GM12878 (cell line): ENCODE measurements around the gene SYN1. TPM values are rescaled to one million over a fixed set of nuclear protein-coding genes. Genes with fewer than 3 reads are reported as not detected.

Source experiments
- ATAC-seq: fragments of 200-7000 bp; cut with Tn5 transposase; 3 replicates; pipeline ENCODE4 v1.9.1; 2020; ENCODE audit warnings: mild to moderate bottlenecking, moderate library complexity
- BruUV-seq: library from RNA; stranded (reverse); fragments of 400-500 nt; replicated peaks from 2 replicates; lab custom pipeline; 2021; lab: Mats Ljungman, UMichigan
- CTCF ChIA-PET: fragments of 300-600 bp; sonication (Branson Sonifier 250); formaldehyde crosslinking; extraction: SDS; loops from one replicate; lab custom pipeline; 2021; ENCODE audit warnings: inconsistent platforms; lab: Yijun Ruan, JAX
- POLR2A ChIA-PET: fragments of 350-600 bp; formaldehyde crosslinking; extraction: SDS; loops from one replicate; lab custom pipeline; 2021; ENCODE audit warnings: inconsistent platforms; lab: Charles Lee
- RAD21 ChIA-PET: fragments of 300-600 bp; sonication (Branson Sonifier 250); formaldehyde crosslinking; loops from one replicate; lab custom pipeline; 2023; ENCODE audit warnings: antibody characterized with exemption; ENCODE audit not compliant: unreplicated experiment; lab: Charles Lee
- SMC1A ChIA-PET: fragments of 300-600 bp; sonication (Branson Sonifier 250); formaldehyde crosslinking; loops from one replicate; lab custom pipeline; 2023; ENCODE audit not compliant: unreplicated experiment, uncharacterized antibody; lab: Charles Lee
- DNase-seq: peaks from one replicate; pipeline ENCODE4 v3.0.0-alpha.2; 2011; ENCODE audit warnings: low read depth, low spot score
- FAIRE-seq: peaks from 3 replicates; lab custom pipeline; 2011; peaks lifted over from hg19 to GRCh38; lab: Jason Lieb, UNC
- H2AFZ ChIP-seq: 2 replicates; pipeline ENCODE4 v1.6.0; 2011; ENCODE audit warnings: low read depth, low read length, control low read depth; ENCODE audit not compliant: control insufficient read depth
- H3K27ac ChIP-seq: 2 replicates; pipeline ENCODE4 v1.5.1; 2011; ENCODE audit warnings: control low read depth; ENCODE audit not compliant: control insufficient read depth, insufficient read depth
- H3K27me3 ChIP-seq, 2 experiments: replicated peaks in 1 of 2; 2 replicates each; pipeline versions ENCODE4 v1.6.0 to v1.6.1; 2011; ENCODE audit warnings: low read length in 1 of 2; ENCODE audit not compliant: control insufficient read depth in 2 of 2, insufficient read depth in 2 of 2
- H3K36me3 ChIP-seq, 2 experiments: 2 replicates each; pipeline ENCODE4 v1.5.1; 2011; ENCODE audit warnings: low read length in 1 of 2; ENCODE audit not compliant: control insufficient read depth in 2 of 2, insufficient read depth in 2 of 2
- H3K4me1 ChIP-seq: 2 replicates; pipeline ENCODE4 v1.6.1; 2011; ENCODE audit warnings: mild to moderate bottlenecking, low read length, moderate library complexity, mixed read lengths; ENCODE audit not compliant: control insufficient read depth, insufficient read depth
- H3K4me2 ChIP-seq: 2 replicates; pipeline ENCODE4 v1.6.0; 2011; ENCODE audit warnings: control low read depth; ENCODE audit not compliant: control insufficient read depth, insufficient read depth
- H3K4me3 ChIP-seq: fragments of 200-600 bp; sonication (generic); 2 replicates; pipeline ENCODE4 v1.5.1; 2016
- H3K79me2 ChIP-seq: 2 replicates; pipeline ENCODE4 v1.6.0; 2011; ENCODE audit warnings: low read length; ENCODE audit not compliant: control insufficient read depth, insufficient read depth
- H3K9ac ChIP-seq: 2 replicates; pipeline ENCODE4 v1.8.0; 2011; ENCODE audit warnings: low read length, control low read depth, mixed read lengths; ENCODE audit not compliant: control insufficient read depth, insufficient read depth
- H3K9me3 ChIP-seq: replicated peaks from 3 replicates; pipeline ENCODE4 v1.5.1; 2011; ENCODE audit warnings: mild to moderate bottlenecking, low read length; ENCODE audit not compliant: control insufficient read depth, insufficient read depth
- H4K20me1 ChIP-seq: 2 replicates; pipeline ENCODE4 v1.6.0; 2011; ENCODE audit not compliant: control insufficient read depth, insufficient read depth
- BHLHE40 ChIP-seq, 2 experiments: fragments of 450-650 bp in 1 of 2; IDR thresholded peaks; 2 replicates each; pipeline ENCODE4 v1.6.1; 2011 to 2017; ENCODE audit warnings: low read depth in 2 of 2, borderline replicate concordance in 1 of 2, improper control_type of control experiment in 1 of 2, low read length in 1 of 2, mild to moderate bottlenecking in 1 of 2
- CREB1 ChIP-seq: IDR thresholded peaks from 2 replicates; pipeline ENCODE4 v1.6.1; 2012; ENCODE audit warnings: low read depth, mild to moderate bottlenecking, inconsistent platforms
- ETV6 ChIP-seq, 2 experiments: fragments of 450-650 bp in 1 of 2; IDR thresholded peaks in 1 of 2; conservative IDR thresholded peaks in 1 of 2; 2 replicates each; pipeline ENCODE4 v1.6.1; 2014; ENCODE audit warnings: antibody characterized with exemption in 1 of 2, borderline replicate concordance in 1 of 2, low read depth in 1 of 2, mild to moderate bottlenecking in 1 of 2, moderate library complexity in 1 of 2
- HCFC1 ChIP-seq: fragments of 150-350 bp; IDR thresholded peaks from 2 replicates; pipeline ENCODE4 v1.6.1; 2014; ENCODE audit warnings: low read length
- HDAC6 ChIP-seq: fragments of 200-600 bp; sonication (generic); IDR thresholded peaks from one replicate; pipeline ENCODE4 v1.8.0; 2017; ENCODE audit warnings: antibody characterized with exemption; ENCODE audit not compliant: unreplicated experiment
- IKZF1 ChIP-seq: fragments of 450-650 bp; conservative IDR thresholded peaks from 2 replicates; pipeline ENCODE4 v1.6.1; 2017; ENCODE audit warnings: antibody characterized with exemption, mild to moderate bottlenecking
- NFXL1 ChIP-seq: fragments of 450-650 bp; IDR thresholded peaks from 2 replicates; pipeline ENCODE4 v1.6.1; 2017; ENCODE audit warnings: antibody characterized with exemption, mild to moderate bottlenecking, borderline replicate concordance
- NR2C1 ChIP-seq: fragments of 450-650 bp; IDR thresholded peaks from 2 replicates; pipeline ENCODE4 v1.6.1; 2017; ENCODE audit warnings: antibody characterized with exemption, mild to moderate bottlenecking, moderate library complexity
- RAD21 ChIP-seq: IDR thresholded peaks from 2 replicates; pipeline ENCODE4 v1.6.1; 2011; ENCODE audit warnings: mild to moderate bottlenecking, low read depth, low read length, moderate library complexity; ENCODE audit not compliant: insufficient read depth
- RB1 ChIP-seq: fragments of 450-650 bp; formaldehyde crosslinking; IDR thresholded peaks from 2 replicates; pipeline ENCODE4 v1.6.1; 2017; ENCODE audit warnings: mild to moderate bottlenecking, borderline replicate concordance
- RCOR1 ChIP-seq: conservative IDR thresholded peaks from 2 replicates; pipeline ENCODE4 v1.6.1; 2012; ENCODE audit warnings: low read depth, low read length, improper control_type of control experiment
- SPI1 ChIP-seq: IDR thresholded peaks from 2 replicates; pipeline ENCODE4 v1.6.1; 2011; ENCODE audit warnings: low read depth, mild to moderate bottlenecking, low read length, moderate library complexity, borderline replicate concordance; ENCODE audit not compliant: insufficient read depth
- TCF3 ChIP-seq: IDR thresholded peaks from 2 replicates; pipeline ENCODE4 v1.6.1; 2012; ENCODE audit warnings: low read depth, mild to moderate bottlenecking, low read length, borderline replicate concordance; ENCODE audit not compliant: insufficient read depth
- WRNIP1 ChIP-seq: IDR thresholded peaks from 2 replicates; pipeline ENCODE4 v1.6.1; 2011; ENCODE audit warnings: low read depth, low read length, improper control_type of control experiment, borderline replicate concordance
- YY1 ChIP-seq: IDR thresholded peaks from 2 replicates; pipeline ENCODE4 v1.6.1; 2011; ENCODE audit warnings: low read depth, mild to moderate bottlenecking, low read length
- ZBED1 ChIP-seq: IDR thresholded peaks from 2 replicates; pipeline ENCODE4 v1.6.1; 2016; ENCODE audit warnings: borderline replicate concordance
- WGBS: methylation state at CpG from one replicate; pipeline ENCODE4 v1.1.6; 2016; ENCODE audit warnings: low lambda C conversion rate; ENCODE audit not compliant: insufficient replicate concordance, insufficient coverage; ENCODE audit errors: missing lambda C conversion rate; 5-methylcytosine and 5-hydroxymethylcytosine counted together
- in situ Hi-C: fragments of 300-500 bp; cut with MboI; formaldehyde crosslinking; loops from 9 replicates; pipeline ENCODE4 v1.14.3; 2018; ENCODE audit warnings: mixed read lengths
- intact Hi-C: fragments of 100-400 bp; cut with micrococcal nuclease; formaldehyde crosslinking; loops from one replicate; pipeline ENCODE4 v1.14.2; 2022; ENCODE audit not compliant: unreplicated experiment
- polyA plus RNA-seq, 11 experiments: library from polyadenylated mRNA; depleted of rRNA in 4 of 11; unstranded in 6 of 11; stranded (reverse) in 5 of 11; fragments of >200 nt; fragmentation: Nextera tagmentation in 4 of 11; fragmentation: Illumina TruSeq in 1 of 11; extraction: Ambion mirVana in 4 of 11; extraction: Trizol in 1 of 11; gene quantifications; 1 replicate in 1 of 11; 2 replicates in 10 of 11; pipeline versions ENCODE4 v1.2.1 to v1.2.3, GENCODE V29; 2011 to 2016; ENCODE audit warnings: inconsistent platforms in 2 of 11, missing spikeins in 2 of 11, low read depth in 1 of 11
- total RNA-seq, 4 experiments: library from RNA; depleted of rRNA in 3 of 4; stranded (reverse); fragments of >200 nt in 3 of 4; fragmentation: Illumina TruSeq in 1 of 4; extraction: Trizol in 1 of 4; gene quantifications; 2 replicates each; pipeline versions ENCODE4 v1.2.1 to v1.2.3, GENCODE V29; 2013 to 2021
- TF ChIP-seq, protein P1 (sequence below), 3 experiments: IDR thresholded peaks in 2 of 3; conservative IDR thresholded peaks in 1 of 3; 2 replicates each; pipeline ENCODE4 v1.5.1; 2011; ENCODE audit warnings: low read depth in 3 of 3, low read length in 3 of 3, mild to moderate bottlenecking in 3 of 3, control low read depth in 2 of 3, moderate library complexity in 2 of 3, inconsistent platforms in 1 of 3, mixed read lengths in 1 of 3; ENCODE audit not compliant: control insufficient read depth in 2 of 3, insufficient read depth in 1 of 3; ENCODE audit errors: extremely low read depth in 1 of 3
- TF ChIP-seq, protein P2 (sequence below): fragments of 450-650 bp; IDR thresholded peaks from 2 replicates; pipeline ENCODE4 v1.6.1; 2016; ENCODE audit warnings: mild to moderate bottlenecking

Gene SYN1
- total and polyA plus RNA-seq, 10 of the 15 experiments (the other 5 are each of a cell fraction or from before 2014, with no cell fraction given): 0.09 to 0.57 (median 0.16) TPM; not detected in 3

DNA sequence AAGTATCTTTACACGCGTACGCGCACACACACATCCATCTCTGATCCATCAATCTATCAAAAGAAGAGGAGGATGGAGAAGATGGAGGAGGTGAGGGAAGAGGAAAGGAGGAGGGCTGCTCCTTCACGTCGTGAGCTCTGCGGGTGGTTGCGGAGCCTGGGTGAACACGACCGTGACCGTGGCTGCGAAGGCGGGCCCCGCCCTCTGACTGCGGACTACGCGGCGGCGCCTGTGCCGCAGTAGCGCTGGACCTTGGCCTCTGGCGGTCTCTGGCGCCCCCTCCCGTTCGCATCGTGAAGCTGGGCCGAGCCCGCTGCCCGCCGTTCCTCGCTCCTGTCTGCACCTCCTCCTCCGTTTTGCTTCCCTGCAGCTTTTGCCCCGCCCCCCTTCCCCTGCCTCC is 96.4 kb downstream of the SYN1 start:
- no peaks in the 10 kb centered on the region for H3K79me2 ChIP-seq
- no TSS peak for BruUV-seq
- no peak overlapping the region; the same call in none of the 2 replicates for H2AFZ ChIP-seq
- H4K20me1 ChIP-seq: no peaks in the 10 kb centered on the region
- no peak overlapping the region for H3K9ac ChIP-seq
- ChIA-PET CTCF (interaction anchor here (0.7 to 12.6 kb wide), 16 partner anchors 10 to 430 kb away, joined by 3 to 178 read pairs (median 4); partner anchors contain the start of gene ZNF41), RAD21 (interaction anchor here (0.6 to 2.1 kb wide), 13 partner anchors 8 to 332 kb away, joined by 3 to 25 read pairs (median 4); no protein-coding TSS in a partner anchor), SMC1A (interaction anchor here (1.0 to 5.8 kb wide), 6 partner anchors 17 to 492 kb away, joined by 3 to 52 read pairs (median 4); no protein-coding TSS in a partner anchor), POLR2A (interaction anchor here (0.8 kb wide), 1 partner anchor 10 kb away, joined by 4 read pairs; no protein-coding TSS in a partner anchor)
- H3K4me3 ChIP-seq: peak overlapping the region; percentile 50
- H3K36me3 ChIP-seq: no peaks in the 10 kb centered on the region
- no peaks in the 10 kb centered on the region for H3K4me1 ChIP-seq
- WGBS: 42% methylated on average over 26 of the region's 33 CpGs
- peak overlapping the region; percentile 93 for H3K4me2 ChIP-seq
- in situ Hi-C loops: loop anchor here (5.0 kb wide), 1 partner anchor 326 kb away; no protein-coding TSS in a partner anchor
- FAIRE-seq (peak; percentile 57), DNase-seq (no peak), ATAC-seq (peak; percentile 99)
- H3K9me3 ChIP-seq: no peaks in the 10 kb centered on the region; the same call in 2 of the 3 replicates
- no peaks in the 10 kb centered on the region for H3K27me3 ChIP-seq
- intact Hi-C loops: loop anchor here (1.0 to 5.0 kb wide), 2 partner anchors 26 to 141 kb away; no protein-coding TSS in a partner anchor
- peak overlapping the region; percentile 10; the same call in 1 of the 2 replicates for H3K27ac ChIP-seq
- TF ChIP-seq ZBED1 (no peak), BHLHE40 (IDR thresholded peaks at IDR 0.05; ENCODE audit: borderline replicate concordance in 1 of 2, low read depth in 2 of 2, low read length in 1 of 2) (peak; percentile 46 to 70; a peak in 2 of 4 replicates), NFXL1 (no peak), RB1 (no peak), RCOR1 (no peak), SPI1 (no peak), NR2C1 (no peak), YY1 (peak; percentile 61), ETV6 (conservative IDR thresholded peaks at IDR 0.05 in 1 of 2, IDR thresholded peaks at IDR 0.05 in 1 of 2; ENCODE audit: borderline replicate concordance in 1 of 2, low read depth in 1 of 2) (no peak), TCF3 (no peak), IKZF1 (0 out of 2 replicates have a peak, but pooled peaks have one; percentile 20), HDAC6 (no peak), CREB1 (0 out of 2 replicates have a peak, but pooled peaks have one; percentile 17), HCFC1 (no peak), WRNIP1 (no peak), RAD21 (peak; percentile 72)
- TF ChIP-seq, protein P1, sequence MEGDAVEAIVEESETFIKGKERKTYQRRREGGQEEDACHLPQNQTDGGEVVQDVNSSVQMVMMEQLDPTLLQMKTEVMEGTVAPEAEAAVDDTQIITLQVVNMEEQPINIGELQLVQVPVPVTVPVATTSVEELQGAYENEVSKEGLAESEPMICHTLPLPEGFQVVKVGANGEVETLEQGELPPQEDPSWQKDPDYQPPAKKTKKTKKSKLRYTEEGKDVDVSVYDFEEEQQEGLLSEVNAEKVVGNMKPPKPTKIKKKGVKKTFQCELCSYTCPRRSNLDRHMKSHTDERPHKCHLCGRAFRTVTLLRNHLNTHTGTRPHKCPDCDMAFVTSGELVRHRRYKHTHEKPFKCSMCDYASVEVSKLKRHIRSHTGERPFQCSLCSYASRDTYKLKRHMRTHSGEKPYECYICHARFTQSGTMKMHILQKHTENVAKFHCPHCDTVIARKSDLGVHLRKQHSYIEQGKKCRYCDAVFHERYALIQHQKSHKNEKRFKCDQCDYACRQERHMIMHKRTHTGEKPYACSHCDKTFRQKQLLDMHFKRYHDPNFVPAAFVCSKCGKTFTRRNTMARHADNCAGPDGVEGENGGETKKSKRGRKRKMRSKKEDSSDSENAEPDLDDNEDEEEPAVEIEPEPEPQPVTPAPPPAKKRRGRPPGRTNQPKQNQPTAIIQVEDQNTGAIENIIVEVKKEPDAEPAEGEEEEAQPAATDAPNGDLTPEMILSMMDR (IDR thresholded peaks at IDR 0.05 in 2 of 3, conservative IDR thresholded peaks at IDR 0.05 in 1 of 3; ENCODE audit: control insufficient read depth in 2 of 3, extremely low read depth in 1 of 3, insufficient read depth in 1 of 3, low read depth in 3 of 3, low read length in 3 of 3): peak; percentile 54 to 85 (median 81); a peak in 5 of 6 replicates
- TF ChIP-seq, protein P2, sequence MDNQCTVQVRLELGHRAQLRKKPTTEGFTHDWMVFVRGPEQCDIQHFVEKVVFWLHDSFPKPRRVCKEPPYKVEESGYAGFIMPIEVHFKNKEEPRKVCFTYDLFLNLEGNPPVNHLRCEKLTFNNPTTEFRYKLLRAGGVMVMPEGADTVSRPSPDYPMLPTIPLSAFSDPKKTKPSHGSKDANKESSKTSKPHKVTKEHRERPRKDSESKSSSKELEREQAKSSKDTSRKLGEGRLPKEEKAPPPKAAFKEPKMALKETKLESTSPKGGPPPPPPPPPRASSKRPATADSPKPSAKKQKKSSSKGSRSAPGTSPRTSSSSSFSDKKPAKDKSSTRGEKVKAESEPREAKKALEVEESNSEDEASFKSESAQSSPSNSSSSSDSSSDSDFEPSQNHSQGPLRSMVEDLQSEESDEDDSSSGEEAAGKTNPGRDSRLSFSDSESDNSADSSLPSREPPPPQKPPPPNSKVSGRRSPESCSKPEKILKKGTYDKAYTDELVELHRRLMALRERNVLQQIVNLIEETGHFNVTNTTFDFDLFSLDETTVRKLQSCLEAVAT: no peak
